Heart right ventricle (tissue), 16 donors: ENCODE results near the gene MEF2C. TPM values are rescaled to one million over a fixed set of nuclear protein-coding genes. Genes with fewer than 3 reads are reported as not detected.

Experiments used
- ATAC-seq, 8 donors: fragments of 200-7000 bp; cut with Tn5 transposase; one replicate each; pipeline ENCODE4 v1.9.1; 2020; ENCODE audit warnings: mild to moderate bottlenecking in 8 of 8, moderate library complexity in 8 of 8, moderate number of reproducible peaks in 1 of 8
- DNase-seq, 2 donors: peaks; one replicate each; pipeline ENCODE4 v3.0.0-alpha.2; 2020
- H3K27ac ChIP-seq, 10 donors: fragments of 200-600 bp; sonication (generic) in 2 of 10; one replicate each; pipeline versions ENCODE4 v1.5.0 to v1.8.0; 2020 to 2022; ENCODE audit warnings: mild to moderate bottlenecking in 3 of 10
- H3K27me3 ChIP-seq, 7 donors: fragments of 200-600 bp; one replicate each; pipeline ENCODE4 v1.8.0; 2021 to 2022; ENCODE audit warnings: mild to moderate bottlenecking in 2 of 7
- H3K36me3 ChIP-seq, 9 donors: fragments of 200-600 bp; sonication (generic) in 1 of 9; one replicate each; pipeline versions ENCODE4 v1.5.0 to v1.8.0; 2020 to 2022; ENCODE audit warnings: mild to moderate bottlenecking in 2 of 9
- H3K4me1 ChIP-seq, 9 donors: fragments of 200-600 bp; sonication (generic) in 1 of 9; one replicate each; pipeline versions ENCODE4 v1.5.0 to v1.8.0; 2020 to 2022; ENCODE audit warnings: mild to moderate bottlenecking in 4 of 9
- H3K4me3 ChIP-seq, 10 donors: fragments of 200-600 bp; sonication (generic) in 2 of 10; one replicate each; pipeline versions ENCODE4 v1.5.0 to v1.8.0; 2020 to 2022; ENCODE audit warnings: mild to moderate bottlenecking in 7 of 10, moderate library complexity in 2 of 10
- H3K9me3 ChIP-seq, 11 donors: fragments of 200-600 bp in 10 of 11; sonication (generic) in 2 of 11; one replicate each; pipeline versions ENCODE4 v1.5.0 to v1.8.0; 2013 to 2022; ENCODE audit warnings: mild to moderate bottlenecking in 2 of 11, control low read depth in 1 of 11, moderate library complexity in 1 of 11
- WGBS, 2 donors: extraction: QIAGEN DNeasy Blood & Tissue Kit; methylation state at CpG; one replicate each; pipeline ENCODE4 v1.1.7; 2013; ENCODE audit warnings: inconsistent platforms in 1 of 2; 5-methylcytosine and 5-hydroxymethylcytosine counted together
- intact Hi-C, 10 donors: fragments of 100-400 bp; cut with DNase I; formaldehyde crosslinking; loops; one replicate each; pipeline versions ENCODE4 v1.11.1 to v1.14.2; 2022
- polyA plus RNA-seq, 2 donors: library from polyadenylated mRNA; stranded (reverse); fragments of 200-250 nt; gene quantifications; one replicate each; pipeline ENCODE4 v1.2.3, GENCODE V29; 2013
- total RNA-seq, 10 donors: library from RNA; stranded (reverse); fragmentation: NEBNext Ultra II Directional in 3 of 10; extraction: Animal tissue kit (Norgen Biotek cat#: 25700) in 3 of 10; gene quantifications; one replicate each; pipeline versions ENCODE4 v1.2.1 to v1.2.4, GENCODE V29; 2021 to 2023
- TF ChIP-seq, protein P1 (sequence below), 9 donors: fragments of 200-600 bp; sonication (generic) in 2 of 9; IDR thresholded peaks; one replicate each; pipeline versions ENCODE4 v1.5.0 to v1.8.0; 2021 to 2022; ENCODE audit warnings: antibody characterized with exemption in 9 of 9, mild to moderate bottlenecking in 5 of 9, moderate library complexity in 1 of 9
- donor health status: Arrhythmogenic right ventricular cardiomyopathy.
- donor health status: ischemic (EF 13 %, LVEDD 7.1; RV severe dilation, severe dysfunction).
- donor health status: healthy with polysubstance abuse.
- donor health status: DM: no; HTN: yes; CAD: no.
- donor health status: DM: no; HTN: no; CAD: no.
- donor health status: ischemic (EF 25% LVEDD 6.9; RV normal size, moderate dysfunction).
- donor health status: ischemic (EF 25% LVEDD 5.7; RV mildly dilated, moderate dysfunction).
- donor health status: healthy.
- donor health status: DM: yes; HTN: yes; CAD: no.
- donor health status: Ischemic cardiomyopathy.
- donor health status: ischemic (EF 35%, LVEDD 5.7; RV mildly dilated, moderate dysfunction).
- donor health status: nonischemic (EF 11% LVEDD 7.7; RV severe dilation, severe dysfunction).
- donor health status: DM: yes; HTN: yes; CAD: no.
- donor health status: PGD.
- donor health status: ischemic (EF 29% LVEDD 5.4; RV normal size, mild dysfunction).
- donor health status: nonischemic (EF 23%, LVEDD 6.1; RV moderate dilation, normal function).

Gene MEF2C
- total and polyA plus RNA-seq, 12 donors, result 11.2 to 88.7 (median 66.3) TPM

DNA sequence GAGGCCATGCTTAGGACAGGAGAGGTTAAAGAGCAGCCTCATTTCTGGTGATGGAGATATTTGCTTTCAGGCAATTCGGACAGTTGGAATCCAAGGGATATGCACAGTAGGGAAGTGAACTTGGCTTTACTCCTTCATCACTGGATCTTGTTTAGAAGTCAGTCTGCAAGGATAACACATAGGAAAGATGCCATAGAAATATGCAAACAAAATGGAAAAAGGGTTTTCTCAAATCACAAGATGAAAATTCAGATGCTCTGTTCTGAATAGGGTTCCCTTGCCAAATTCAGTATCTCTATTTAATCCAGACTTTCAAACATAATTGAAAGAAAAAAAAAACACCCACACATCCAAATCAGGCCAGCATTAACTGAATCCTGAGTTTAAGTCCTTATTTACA lies 166.9 kb downstream of the MEF2C start:
- whole genome bisulfite sequencing, 2 donors, result 83 to 89% methylated on average over 1 of the region's 1 CpG
- TF ChIP-seq, protein P1, sequence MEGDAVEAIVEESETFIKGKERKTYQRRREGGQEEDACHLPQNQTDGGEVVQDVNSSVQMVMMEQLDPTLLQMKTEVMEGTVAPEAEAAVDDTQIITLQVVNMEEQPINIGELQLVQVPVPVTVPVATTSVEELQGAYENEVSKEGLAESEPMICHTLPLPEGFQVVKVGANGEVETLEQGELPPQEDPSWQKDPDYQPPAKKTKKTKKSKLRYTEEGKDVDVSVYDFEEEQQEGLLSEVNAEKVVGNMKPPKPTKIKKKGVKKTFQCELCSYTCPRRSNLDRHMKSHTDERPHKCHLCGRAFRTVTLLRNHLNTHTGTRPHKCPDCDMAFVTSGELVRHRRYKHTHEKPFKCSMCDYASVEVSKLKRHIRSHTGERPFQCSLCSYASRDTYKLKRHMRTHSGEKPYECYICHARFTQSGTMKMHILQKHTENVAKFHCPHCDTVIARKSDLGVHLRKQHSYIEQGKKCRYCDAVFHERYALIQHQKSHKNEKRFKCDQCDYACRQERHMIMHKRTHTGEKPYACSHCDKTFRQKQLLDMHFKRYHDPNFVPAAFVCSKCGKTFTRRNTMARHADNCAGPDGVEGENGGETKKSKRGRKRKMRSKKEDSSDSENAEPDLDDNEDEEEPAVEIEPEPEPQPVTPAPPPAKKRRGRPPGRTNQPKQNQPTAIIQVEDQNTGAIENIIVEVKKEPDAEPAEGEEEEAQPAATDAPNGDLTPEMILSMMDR (IDR thresholded peaks at IDR 0.05), result no peak
- Histone ChIP-seq H3K27ac (no peak overlapping the region), H3K4me1 (peaks cover 0 to 4% (median 0%) of the 10 kb centered on the region in 9 donors), H3K9me3 (no peaks in the 10 kb centered on the region), H3K36me3 (peaks cover 0 to 54% (median 5%) of the 10 kb centered on the region in 9 donors), H3K4me3 (no peak overlapping the region), H3K27me3 (no peaks in the 10 kb centered on the region)
- ATAC-seq (no peak), DNase-seq (no peak)
- intact Hi-C loops, result loop anchor here in 1 of 10 donors (10.0 kb wide), 1 partner anchor 1469 kb away; no protein-coding TSS in a partner anchor

DNA sequence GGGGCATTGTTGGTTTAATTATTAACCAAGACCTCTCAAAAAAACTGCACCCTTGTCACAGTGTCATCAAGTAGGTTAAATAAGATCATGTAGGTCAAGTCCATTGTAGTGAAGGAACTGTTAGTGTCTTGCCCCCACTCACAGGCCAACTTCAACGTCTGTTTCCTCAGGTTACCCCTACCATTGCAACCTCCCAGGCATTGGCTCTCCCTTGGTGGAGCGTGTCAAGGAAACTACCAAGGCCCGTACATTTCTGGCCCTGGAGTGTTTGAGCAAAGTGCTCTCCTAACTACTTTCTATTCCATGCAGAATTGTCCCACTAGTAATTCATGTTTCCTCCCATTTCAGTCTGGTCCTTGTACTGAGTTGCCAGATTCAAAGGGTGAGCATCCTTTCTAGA lies 167.5 kb downstream of the MEF2C start:
- DNase-seq (no peak), ATAC-seq (no peak)
- Histone ChIP-seq H3K36me3 (peaks cover 0 to 48% (median 5%) of the 10 kb centered on the region in 9 donors), H3K9me3 (no peaks in the 10 kb centered on the region), H3K27ac (no peak overlapping the region), H3K4me1 (peaks cover 0 to 4% (median 0%) of the 10 kb centered on the region in 9 donors), H3K27me3 (no peaks in the 10 kb centered on the region), H3K4me3 (no peak overlapping the region)
- intact Hi-C loops, result loop anchor here in 1 of 10 donors (10.0 kb wide), 1 partner anchor 1469 kb away; no protein-coding TSS in a partner anchor
- 84 to 90% methylated on average over 3 of the region's 3 CpGs for WGBS, 2 donors
- TF ChIP-seq, protein P1 (IDR thresholded peaks at IDR 0.05), result no peak

DNA sequence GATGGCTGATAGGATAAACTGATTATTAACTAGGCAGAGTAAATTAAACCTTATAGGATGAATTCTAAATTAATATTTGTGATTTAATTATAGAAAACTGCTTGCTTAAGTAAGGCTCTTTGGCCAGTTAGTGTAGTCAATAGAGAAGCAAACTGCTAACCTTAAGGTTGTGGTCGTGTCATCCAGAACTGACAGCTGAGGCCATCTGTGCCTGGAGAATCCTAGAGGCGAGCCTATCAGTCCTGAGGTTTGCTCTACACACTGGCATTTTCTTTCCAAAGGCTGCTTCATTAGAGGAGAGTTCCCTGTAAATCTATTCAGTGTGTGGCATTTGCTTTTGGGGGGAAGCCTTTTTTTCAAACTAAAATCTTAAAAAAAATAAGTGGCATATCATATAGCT lies 169.2 kb downstream of the MEF2C start:
- intact Hi-C loops, result loop anchor here in 1 of 10 donors (10.0 kb wide), 1 partner anchor 1471 kb away; no protein-coding TSS in a partner anchor
- 74 to 75% methylated on average over 2 of the region's 2 CpGs for WGBS, 2 donors
- ATAC-seq, result no peak

DNA sequence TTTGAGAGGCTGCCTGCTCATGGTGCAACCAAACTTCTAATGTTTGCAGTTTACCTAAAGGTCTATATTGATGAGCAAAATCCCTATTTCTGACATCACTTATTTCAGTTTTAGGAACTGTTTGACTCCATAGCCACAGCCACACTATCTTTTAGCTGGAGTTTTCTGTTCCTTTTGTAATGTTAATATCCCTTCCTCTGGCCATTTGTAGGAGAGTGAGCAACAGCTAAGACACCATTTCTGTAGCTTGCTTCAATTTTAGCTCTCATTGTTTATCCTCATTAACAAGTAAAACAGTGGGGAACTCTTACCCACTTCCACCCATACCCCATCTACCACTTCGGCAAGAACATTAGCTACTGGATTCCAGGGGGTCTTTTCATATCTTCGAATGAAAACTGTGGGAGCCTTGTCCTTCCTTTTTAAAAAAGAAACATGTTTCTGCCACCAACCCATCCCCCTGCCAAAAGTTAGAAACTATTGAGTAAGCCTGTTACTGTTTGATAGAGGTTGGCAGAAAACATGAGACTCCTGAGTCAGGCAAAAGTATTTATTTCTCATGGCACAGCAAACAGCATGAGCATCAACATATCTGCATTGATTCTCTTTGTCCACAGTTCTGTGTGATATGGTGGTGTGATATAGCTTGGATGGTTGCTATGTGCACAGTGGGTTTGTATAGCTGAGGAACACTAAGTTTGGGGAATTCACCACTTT lies 174.1 kb downstream of the MEF2C start:
- H3K36me3 ChIP-seq, result no peaks in the 10 kb centered on the region
- H3K4me3 ChIP-seq, result no peak overlapping the region
- H3K9me3 ChIP-seq, result no peaks in the 10 kb centered on the region
- TF ChIP-seq, protein P1 (IDR thresholded peaks at IDR 0.05), result no peak
- H3K4me1 ChIP-seq, result no peaks in the 10 kb centered on the region
- H3K27me3 ChIP-seq, result peaks cover 0 to 5% (median 0%) of the 10 kb centered on the region in 7 donors
- ATAC-seq, result no peak
- intact Hi-C loops, result no loop called here
- WGBS, 2 donors, result 70 to 79% methylated on average over 2 of the region's 2 CpGs
- no peak overlapping the region for H3K27ac ChIP-seq
- DNase-seq, result no peak

More for the DNA sequence above, 169.2 kb downstream of the MEF2C start:
- H3K36me3 ChIP-seq, result peaks cover 0 to 32% (median 5%) of the 10 kb centered on the region in 9 donors
- H3K4me3 ChIP-seq, result no peak overlapping the region
- H3K9me3 ChIP-seq, result no peaks in the 10 kb centered on the region
- no peaks in the 10 kb centered on the region for H3K4me1 ChIP-seq
- TF ChIP-seq, protein P1 (IDR thresholded peaks at IDR 0.05), result no peak
- H3K27me3 ChIP-seq, result no peaks in the 10 kb centered on the region
- no peak for DNase-seq
- H3K27ac ChIP-seq, result no peak overlapping the region
